Measurements from ENCODE around the gene PCDHGA6.

- no peak for TF ChIP-seq RFX5 (IDR thresholded peaks at IDR 0.05; ENCODE audit: low read length)
- TF ChIP-seq CHD2 (IDR thresholded peaks at IDR 0.05; ENCODE audit: low read length, partially characterized antibody) = no peak
- TF ChIP-seq JUND (IDR thresholded peaks at IDR 0.05) = no peak
- peak; percentile 22; the same call in 1 of the 2 replicates for TF ChIP-seq SMC3 (IDR thresholded peaks at IDR 0.05; ENCODE audit: low read depth, low read length)
- peak; percentile 56 for TF ChIP-seq CTCF (IDR thresholded peaks at IDR 0.05)
- no peak for TF ChIP-seq USF2 (IDR thresholded peaks at IDR 0.05; ENCODE audit: borderline replicate concordance, low read depth, low read length)
- TF ChIP-seq EP300 (IDR thresholded peaks at IDR 0.05; ENCODE audit: borderline replicate concordance in 1 of 2, low read depth in 1 of 2, low read length in 1 of 2) = no peak
- no peak for TF ChIP-seq EZH2phosphoT487 (IDR thresholded peaks at IDR 0.05; ENCODE audit: borderline replicate concordance, low read depth)
Measured at GRCh38 chr5:141326088-141326854, 47.4 kb upstream of the PCDHGA6 start.
